K562 (cell line): ENCODE results near the gene GLRA3.

Source experiments
- FOXA1 ChIP-seq: fragments of 450-650 bp; IDR thresholded peaks from 2 replicates; pipeline ENCODE4 v1.6.1; 2016; ENCODE audit warnings: mild to moderate bottlenecking, borderline replicate concordance
- GTF2E2 ChIP-seq: fragments of 200-800 bp; sonication (Bioruptor generic); IDR thresholded peaks from 2 replicates; pipeline ENCODE4 v1.6.1; 2016; ENCODE audit warnings: missing genetic modification characterization, missing compliant biosample characterization
- RFX5 ChIP-seq: IDR thresholded peaks from 2 replicates; pipeline ENCODE4 v1.6.1; 2011; ENCODE audit warnings: low read depth, mild to moderate bottlenecking, improper control_type of control experiment, low read length
- TF ChIP-seq, protein P1 (sequence below): sonication (generic); formaldehyde crosslinking; IDR thresholded peaks from 2 replicates; pipeline ENCODE4 v1.8.1; 2022; ENCODE audit warnings: missing genetic modification reagents

DNA sequence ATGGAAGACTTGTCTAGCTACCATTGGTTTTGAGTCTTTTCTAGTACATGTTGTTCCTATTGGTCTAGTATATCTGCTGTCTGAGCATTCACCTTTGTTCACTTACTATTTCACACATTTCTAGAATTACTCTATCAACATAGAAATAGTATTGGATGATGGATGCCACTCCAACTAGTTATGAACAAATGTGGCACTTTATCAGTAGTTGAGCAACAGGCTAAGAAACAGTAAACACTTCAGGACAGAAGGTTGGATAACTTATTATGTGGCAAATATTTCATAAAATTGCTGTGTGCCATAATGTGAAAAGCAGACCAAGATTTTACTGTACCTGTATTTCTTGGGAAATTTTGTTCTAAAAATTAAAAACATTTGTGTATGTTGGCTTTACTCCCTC, 42.4 kb upstream of the GLRA3 start:
- TF ChIP-seq, protein P1, sequence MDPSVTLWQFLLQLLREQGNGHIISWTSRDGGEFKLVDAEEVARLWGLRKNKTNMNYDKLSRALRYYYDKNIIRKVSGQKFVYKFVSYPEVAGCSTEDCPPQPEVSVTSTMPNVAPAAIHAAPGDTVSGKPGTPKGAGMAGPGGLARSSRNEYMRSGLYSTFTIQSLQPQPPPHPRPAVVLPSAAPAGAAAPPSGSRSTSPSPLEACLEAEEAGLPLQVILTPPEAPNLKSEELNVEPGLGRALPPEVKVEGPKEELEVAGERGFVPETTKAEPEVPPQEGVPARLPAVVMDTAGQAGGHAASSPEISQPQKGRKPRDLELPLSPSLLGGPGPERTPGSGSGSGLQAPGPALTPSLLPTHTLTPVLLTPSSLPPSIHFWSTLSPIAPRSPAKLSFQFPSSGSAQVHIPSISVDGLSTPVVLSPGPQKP (CRISPR knock-in tag) = no peak
- TF ChIP-seq FOXA1 = no peak
- TF ChIP-seq RFX5 = no peak
- no peak for TF ChIP-seq GTF2E2 (tag)
